ENCODE results near the gene KIAA1217.

GRCh38 chr10:24168258-24169170 lies 40.4 kb upstream of the KIAA1217 start:
- no peak for TF ChIP-seq CTCF (IDR thresholded peaks at IDR 0.05; ENCODE audit: low read length)
- no peak for TF ChIP-seq EZH2 (IDR thresholded peaks at IDR 0.05; ENCODE audit: borderline replicate concordance, low read length)
